Measurements from ENCODE around the gene C12orf43.

The C12orf43 gene

GRCh38 chr12:120999191-121000120 is 16.8 kb downstream of the C12orf43 start:
- DNase-seq (ENCODE audit: low read depth), result no peak

GRCh38 chr12:120998435-120998834 is 17.9 kb downstream of the C12orf43 start:
- DNase-seq (ENCODE audit: low read depth), result no peak

- no peak for DNase-seq (ENCODE audit: low read depth)
Observed at GRCh38 chr12:120997448-120997847, 18.8 kb downstream of the C12orf43 start.

- no peak for DNase-seq (ENCODE audit: low read depth)
Observed at GRCh38 chr12:120996133-120996746, 20.0 kb downstream of the C12orf43 start.

- no peak for DNase-seq (ENCODE audit: low read depth)
Observed at GRCh38 chr12:120994589-120995337, 21.5 kb downstream of the C12orf43 start.

- no peak for DNase-seq (ENCODE audit: low read depth)
Observed at GRCh38 chr12:120994059-120994458, 22.2 kb downstream of the C12orf43 start.

- no peak for DNase-seq (ENCODE audit: low read depth)
Observed at GRCh38 chr12:120993496-120993895, 22.8 kb downstream of the C12orf43 start.

GRCh38 chr12:120992989-120993388 is 23.3 kb downstream of the C12orf43 start:
- DNase-seq (ENCODE audit: low read depth), result no peak

GRCh38 chr12:120991965-120992364 is 24.3 kb downstream of the C12orf43 start:
- DNase-seq (ENCODE audit: low read depth), result no peak

GRCh38 chr12:120990487-120991055 is 25.7 kb downstream of the C12orf43 start:
- DNase-seq (ENCODE audit: low read depth), result no peak

- no peak for DNase-seq (ENCODE audit: low read depth)
Observed at GRCh38 chr12:120989687-120990086, 26.6 kb downstream of the C12orf43 start.

GRCh38 chr12:120988658-120989057 is 27.6 kb downstream of the C12orf43 start:
- no peak for DNase-seq (ENCODE audit: low read depth)

- no peak for DNase-seq (ENCODE audit: low read depth)
Observed at GRCh38 chr12:120988234-120988633, 28.1 kb downstream of the C12orf43 start.

GRCh38 chr12:120984351-120984898 is 31.9 kb downstream of the C12orf43 start:
- no peak for DNase-seq (ENCODE audit: low read depth)

GRCh38 chr12:120983759-120984158 is 32.5 kb downstream of the C12orf43 start:
- DNase-seq (ENCODE audit: low read depth), result no peak

GRCh38 chr12:120982659-120983058 is 33.6 kb downstream of the C12orf43 start:
- DNase-seq (ENCODE audit: low read depth), result no peak

- no peak for DNase-seq (ENCODE audit: low read depth)
Observed at GRCh38 chr12:120981407-120981941, 34.8 kb downstream of the C12orf43 start.

GRCh38 chr12:120980800-120981368 is 35.4 kb downstream of the C12orf43 start:
- no peak for DNase-seq (ENCODE audit: low read depth)

- no peak for DNase-seq (ENCODE audit: low read depth)
Observed at GRCh38 chr12:120979862-120980696, 36.2 kb downstream of the C12orf43 start.

GRCh38 chr12:120979220-120979861 is 36.9 kb downstream of the C12orf43 start:
- DNase-seq (ENCODE audit: low read depth), result no peak

Measured in activated T-cell treated with anti-CD3 and anti-CD28 coated beads for 48 hours (primary cell).